Measurements from ENCODE around the gene DPP4.

DPP4 gene

DNA sequence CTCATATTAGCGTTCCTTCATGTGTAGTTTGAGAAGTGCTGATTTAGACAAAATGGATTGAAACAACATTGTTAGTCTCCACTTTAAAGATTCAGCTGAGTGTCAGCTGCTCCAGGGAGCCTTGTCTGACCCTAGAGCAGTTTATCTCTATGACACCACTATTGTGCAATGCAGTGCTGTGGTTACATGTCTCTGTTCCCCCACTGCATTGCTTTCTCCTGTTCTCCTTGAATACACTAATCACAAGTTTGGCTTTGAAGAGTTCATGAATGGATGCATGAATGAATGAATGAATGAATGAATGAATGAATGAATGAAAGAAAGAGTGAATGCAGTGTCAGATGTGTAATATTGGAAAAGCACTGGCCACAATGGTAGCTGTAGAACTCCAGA, 39.8 kb upstream of the DPP4 start:
- H3K27ac Mint-ChIP-seq = no peak overlapping the region
- H3K4me3 Mint-ChIP-seq = no peak overlapping the region
- no peak for DNase-seq
- TF ChIP-seq, protein P1, sequence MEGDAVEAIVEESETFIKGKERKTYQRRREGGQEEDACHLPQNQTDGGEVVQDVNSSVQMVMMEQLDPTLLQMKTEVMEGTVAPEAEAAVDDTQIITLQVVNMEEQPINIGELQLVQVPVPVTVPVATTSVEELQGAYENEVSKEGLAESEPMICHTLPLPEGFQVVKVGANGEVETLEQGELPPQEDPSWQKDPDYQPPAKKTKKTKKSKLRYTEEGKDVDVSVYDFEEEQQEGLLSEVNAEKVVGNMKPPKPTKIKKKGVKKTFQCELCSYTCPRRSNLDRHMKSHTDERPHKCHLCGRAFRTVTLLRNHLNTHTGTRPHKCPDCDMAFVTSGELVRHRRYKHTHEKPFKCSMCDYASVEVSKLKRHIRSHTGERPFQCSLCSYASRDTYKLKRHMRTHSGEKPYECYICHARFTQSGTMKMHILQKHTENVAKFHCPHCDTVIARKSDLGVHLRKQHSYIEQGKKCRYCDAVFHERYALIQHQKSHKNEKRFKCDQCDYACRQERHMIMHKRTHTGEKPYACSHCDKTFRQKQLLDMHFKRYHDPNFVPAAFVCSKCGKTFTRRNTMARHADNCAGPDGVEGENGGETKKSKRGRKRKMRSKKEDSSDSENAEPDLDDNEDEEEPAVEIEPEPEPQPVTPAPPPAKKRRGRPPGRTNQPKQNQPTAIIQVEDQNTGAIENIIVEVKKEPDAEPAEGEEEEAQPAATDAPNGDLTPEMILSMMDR (IDR thresholded peaks at IDR 0.05) = no peak
- no peaks in the 10 kb centered on the region for H3K36me3 Mint-ChIP-seq (ENCODE audit: low read depth)
- peaks cover 16% of the 10 kb centered on the region for H3K9me3 Mint-ChIP-seq
- no peaks in the 10 kb centered on the region for H3K4me1 Mint-ChIP-seq
- H3K27me3 Mint-ChIP-seq (ENCODE audit: low read depth, poor library complexity) = peaks cover 3% of the 10 kb centered on the region

DNA sequence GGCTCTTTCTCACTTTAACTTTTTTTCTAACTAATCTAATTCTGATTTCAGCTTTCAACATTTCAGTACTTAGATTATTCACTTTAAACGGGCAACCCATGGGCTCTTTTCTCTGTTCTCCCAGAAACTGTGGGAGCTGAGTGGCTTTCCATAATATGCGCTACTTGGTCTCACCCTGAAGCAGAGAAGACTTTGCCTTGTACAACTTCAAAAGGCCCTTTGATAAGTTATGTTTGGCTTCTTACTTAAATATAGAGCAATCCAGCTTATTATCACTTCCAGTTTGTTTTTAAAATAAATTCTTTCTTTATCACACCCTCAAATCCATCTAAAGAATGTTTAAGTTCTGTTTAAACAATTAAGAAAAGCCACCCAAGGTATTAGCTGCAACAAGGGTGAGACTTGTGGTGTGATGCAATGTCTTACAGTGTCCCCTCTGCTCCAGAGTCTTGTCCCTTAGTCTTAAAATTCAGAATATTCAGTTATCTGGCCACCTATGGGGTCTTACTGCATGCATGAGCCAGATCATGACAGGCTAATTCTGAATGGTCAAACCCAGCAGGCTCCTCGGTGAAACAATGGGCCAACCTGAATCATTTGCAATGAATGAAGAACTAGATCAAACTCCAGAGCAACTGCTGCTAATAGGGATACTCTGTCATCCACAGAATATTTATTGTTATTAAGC, 39.2 kb upstream of the DPP4 start:
- H3K4me3 Mint-ChIP-seq = no peak overlapping the region
- H3K36me3 Mint-ChIP-seq (ENCODE audit: low read depth) = no peaks in the 10 kb centered on the region
- no peaks in the 10 kb centered on the region for H3K4me1 Mint-ChIP-seq
- TF ChIP-seq, protein P1 (IDR thresholded peaks at IDR 0.05) = no peak
- H3K27me3 Mint-ChIP-seq (ENCODE audit: low read depth, poor library complexity) = peaks cover 3% of the 10 kb centered on the region
- H3K27ac Mint-ChIP-seq = no peak overlapping the region
- DNase-seq = no peak
- peaks cover 16% of the 10 kb centered on the region for H3K9me3 Mint-ChIP-seq

DNA sequence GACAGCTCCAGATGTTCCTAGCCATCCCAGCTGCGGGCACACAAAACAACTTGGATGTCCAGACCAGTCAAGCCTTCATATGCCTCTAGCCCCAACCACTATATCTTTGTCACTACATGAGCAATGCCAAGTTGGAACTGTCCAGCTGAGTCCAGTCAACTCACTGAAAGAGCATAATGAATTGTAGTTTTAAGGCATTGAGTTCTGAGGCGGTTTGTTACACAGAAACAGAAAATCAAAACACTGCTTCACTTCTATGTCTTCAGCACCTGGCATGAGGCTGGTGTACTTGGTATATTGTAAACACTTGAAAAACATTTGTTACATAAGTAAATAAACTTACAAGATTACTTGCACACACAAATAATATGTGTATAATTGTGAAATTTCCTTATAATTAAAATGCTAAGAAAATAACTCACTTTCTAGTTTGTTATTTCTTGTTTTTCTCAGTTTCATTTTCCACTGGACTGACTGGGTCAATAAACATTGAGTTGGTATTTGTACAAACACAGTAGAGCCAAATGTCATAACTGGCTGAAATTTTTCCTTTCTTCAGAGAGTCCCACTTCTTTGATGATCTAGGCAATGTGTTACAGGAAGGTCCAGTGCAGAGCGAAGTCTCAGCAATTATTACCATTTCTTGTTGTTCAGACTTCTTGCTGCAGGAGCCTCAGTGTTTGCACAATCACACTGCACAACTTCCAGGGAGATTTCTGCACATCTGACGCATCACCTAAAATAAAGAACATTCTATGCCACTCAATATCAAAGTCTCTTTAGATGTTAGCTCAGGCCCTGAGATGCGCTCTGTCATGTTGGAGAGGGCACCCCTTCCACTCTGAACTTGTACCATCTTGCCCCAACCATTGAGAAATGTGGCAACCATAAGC, 38.2 kb upstream of the DPP4 start:
- H3K27ac Mint-ChIP-seq = no peak overlapping the region
- H3K4me3 Mint-ChIP-seq = no peak overlapping the region
- TF ChIP-seq, protein P1 (IDR thresholded peaks at IDR 0.05) = no peak
- H3K36me3 Mint-ChIP-seq (ENCODE audit: low read depth) = no peaks in the 10 kb centered on the region
- DNase-seq = no peak
- H3K9me3 Mint-ChIP-seq = peaks cover 16% of the 10 kb centered on the region
- H3K27me3 Mint-ChIP-seq (ENCODE audit: low read depth, poor library complexity) = peaks cover 3% of the 10 kb centered on the region
- no peaks in the 10 kb centered on the region for H3K4me1 Mint-ChIP-seq

DNA sequence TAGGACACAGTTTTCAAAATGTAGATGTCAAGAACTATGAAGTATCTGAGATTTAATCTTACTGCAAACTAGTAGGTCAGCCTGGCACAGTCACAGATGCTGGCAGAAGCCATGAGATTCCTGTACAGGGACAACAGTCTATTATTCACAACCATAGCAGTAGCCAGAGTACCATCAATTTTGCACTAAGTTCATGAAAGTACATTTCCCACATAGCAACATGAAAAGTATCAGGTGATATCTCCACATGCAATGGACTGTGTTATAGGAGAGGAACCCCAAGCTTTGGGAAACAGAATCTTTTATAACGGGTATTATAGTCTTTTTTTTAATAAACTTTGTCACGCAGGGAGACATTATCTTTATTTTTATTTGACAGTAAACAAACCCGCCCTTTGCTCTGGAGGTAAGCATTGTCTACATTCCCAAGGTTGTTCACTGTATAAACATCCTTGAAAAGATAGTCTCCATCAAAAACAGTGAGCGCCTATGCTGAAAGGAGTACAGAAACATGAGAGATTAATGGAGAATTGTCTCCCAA, 33.4 kb upstream of the DPP4 start:
- peaks cover 3% of the 10 kb centered on the region for H3K27me3 Mint-ChIP-seq (ENCODE audit: low read depth, poor library complexity)
- H3K4me1 Mint-ChIP-seq = no peaks in the 10 kb centered on the region
- H3K27ac Mint-ChIP-seq = no peak overlapping the region
- DNase-seq = no peak
- TF ChIP-seq, protein P1 (IDR thresholded peaks at IDR 0.05) = no peak
- no peak overlapping the region for H3K4me3 Mint-ChIP-seq
- no peaks in the 10 kb centered on the region for H3K36me3 Mint-ChIP-seq (ENCODE audit: low read depth)
- no peaks in the 10 kb centered on the region for H3K9me3 Mint-ChIP-seq

DNA sequence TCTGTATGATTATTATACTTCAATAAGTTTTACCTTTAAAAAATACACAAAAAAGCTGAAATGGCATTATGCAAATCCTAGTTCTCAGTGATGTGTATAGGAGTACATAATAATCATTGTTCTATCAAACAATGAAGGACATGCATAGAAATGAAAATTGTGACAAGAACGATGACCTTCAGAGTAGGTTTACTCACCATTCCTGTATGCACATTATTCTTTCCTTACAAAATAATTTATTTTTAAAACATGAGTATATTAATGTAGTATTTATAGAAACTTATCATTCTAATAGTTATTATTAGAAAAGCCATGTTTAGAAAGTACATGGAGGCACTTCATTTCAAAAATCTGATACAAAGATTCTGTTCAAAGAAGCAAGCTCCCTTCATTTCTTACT, 32.7 kb upstream of the DPP4 start:
- Mint-ChIP-seq H3K27me3 (ENCODE audit: low read depth, poor library complexity) (peaks cover 3% of the 10 kb centered on the region), H3K4me1 (no peaks in the 10 kb centered on the region), H3K27ac (no peak overlapping the region), H3K9me3 (no peaks in the 10 kb centered on the region), H3K4me3 (no peak overlapping the region), H3K36me3 (ENCODE audit: low read depth) (no peaks in the 10 kb centered on the region)
- TF ChIP-seq, protein P1 (IDR thresholded peaks at IDR 0.05) = no peak
- DNase-seq = no peak
